Peyer's patch (tissue), 4 donors: Measurements from ENCODE around the gene TRMT10C. TPM values are rescaled to one million over a fixed set of nuclear protein-coding genes. Genes with fewer than 3 reads are reported as not detected.
"Not testable (repeated sequence)": the region's sequence is repeated elsewhere in the genome, so short reads cannot be mapped to it uniquely, and the experiment has no call there.

ENCODE experiments used
- DNase-seq, 3 donors: peaks; one replicate each; pipeline ENCODE4 v3.0.0-alpha.2; 2017 to 2019
- H3K27ac ChIP-seq, 4 donors: fragments of 200-600 bp; sonication (generic); one replicate each; pipeline ENCODE4 v1.5.1; 2016 to 2019
- H3K27me3 ChIP-seq, 2 donors: fragments of 200-600 bp; sonication (generic); one replicate each; pipeline ENCODE4 v1.5.1; 2019
- H3K36me3 ChIP-seq, 3 donors: fragments of 200-600 bp; sonication (generic); one replicate each; pipeline ENCODE4 v1.5.1; 2016 to 2019
- H3K4me1 ChIP-seq, 4 donors: fragments of 200-600 bp; sonication (generic); one replicate each; pipeline ENCODE4 v1.5.1; 2016 to 2019
- H3K4me3 ChIP-seq, 4 donors: fragments of 200-600 bp; sonication (generic); 1 replicate in 3 of 4; 2 replicates in 1 of 4; pipeline ENCODE4 v1.5.1; 2016 to 2019; ENCODE audit warnings: mild to moderate bottlenecking in 1 of 4
- H3K9me3 ChIP-seq, 4 donors: fragments of 200-600 bp; sonication (generic); one replicate each; pipeline ENCODE4 v1.5.1; 2016 to 2019; ENCODE audit warnings: mild to moderate bottlenecking in 1 of 4
- CTCF ChIP-seq, 6 experiments: fragments of 450-650 bp in 4 of 6; fragments of 200-600 bp in 2 of 6; sonication (generic) in 1 of 6; IDR thresholded peaks; one replicate each; pipeline ENCODE4 v1.5.1; 2017 to 2019; ENCODE audit warnings: antibody characterized with exemption in 6 of 6, mild to moderate bottlenecking in 3 of 6, moderate library complexity in 1 of 6
- POLR2A ChIP-seq, 2 donors: fragments of 450-650 bp; IDR thresholded peaks; one replicate each; pipeline ENCODE4 v1.5.1; 2017; ENCODE audit warnings: antibody characterized with exemption in 2 of 2, mild to moderate bottlenecking in 2 of 2, moderate library complexity in 2 of 2
- small RNA-seq, 2 donors: library from RNA; depleted of rRNA; stranded (forward); fragments of <200 nt; gene quantifications; one replicate each; pipeline ENCODE3, GENCODE V24; 2016
- total RNA-seq, 4 donors: library from RNA; depleted of rRNA; stranded (reverse); fragments of >200 nt; gene quantifications; one replicate each; pipeline ENCODE4 v1.1.0, GENCODE V29; 2016

Gene TRMT10C
- total RNA-seq, 4 donors from 2014 or later, result 8.5 to 28.9 (median 13.1) TPM

GRCh38 chr3:101603184-101603583 is 41.5 kb downstream of the TRMT10C start:
- no peak overlapping the region for H3K27ac ChIP-seq
- no peaks in the 10 kb centered on the region for H3K4me1 ChIP-seq
- H3K9me3 ChIP-seq, result no peaks in the 10 kb centered on the region
- DNase-seq, result no peak
- H3K27me3 ChIP-seq, result no peaks in the 10 kb centered on the region
- no peaks in the 10 kb centered on the region for H3K36me3 ChIP-seq
- H3K4me3 ChIP-seq, result no peak overlapping the region
- TF ChIP-seq POLR2A (IDR thresholded peaks at IDR 0.05), result no peak
- TF ChIP-seq CTCF (IDR thresholded peaks at IDR 0.05), result no peak

GRCh38 chr3:101605398-101605797 is 43.7 kb downstream of the TRMT10C start:
- H3K27me3 ChIP-seq, H3K9me3 ChIP-seq, DNase-seq, H3K4me1 ChIP-seq, H3K36me3 ChIP-seq, H3K27ac ChIP-seq, H3K4me3 ChIP-seq: not testable (repeated sequence)

GRCh38 chr3:101611023-101611422 is 49.4 kb downstream of the TRMT10C start:
- Histone ChIP-seq H3K4me3 (no peak overlapping the region), H3K9me3 (no peaks in the 10 kb centered on the region), H3K27ac (no peak overlapping the region), H3K4me1 (no peaks in the 10 kb centered on the region), H3K36me3 (no peaks in the 10 kb centered on the region), H3K27me3 (no peaks in the 10 kb centered on the region)
- no peak for TF ChIP-seq POLR2A (IDR thresholded peaks at IDR 0.05)
- no peak for TF ChIP-seq CTCF (IDR thresholded peaks at IDR 0.05)
- DNase-seq, result no peak

GRCh38 chr3:101613014-101613413 is 51.3 kb downstream of the TRMT10C start:
- not testable (repeated sequence) for H3K27me3 ChIP-seq, H3K4me3 ChIP-seq, H3K4me1 ChIP-seq, H3K36me3 ChIP-seq, H3K27ac ChIP-seq, H3K9me3 ChIP-seq, DNase-seq

GRCh38 chr3:101615525-101615924 is 53.9 kb downstream of the TRMT10C start:
- DNase-seq, result no peak
- Histone ChIP-seq H3K9me3 (no peaks in the 10 kb centered on the region), H3K36me3 (no peaks in the 10 kb centered on the region), H3K4me3 (no peak overlapping the region), H3K27ac (no peak overlapping the region), H3K27me3 (no peaks in the 10 kb centered on the region), H3K4me1 (no peaks in the 10 kb centered on the region)
- TF ChIP-seq POLR2A (IDR thresholded peaks at IDR 0.05) (no peak), CTCF (IDR thresholded peaks at IDR 0.05) (no peak)

Small RNAs within 50 kb of the gene (small RNA-seq; reads per million reads assigned to genes)
- 0 reads per million in 2 donors for gene RNU6-1256P

Other genes starting within 250 kb of the TRMT10C start
- under 1 TPM; 0.27 to 0.83 (median 0.36) TPM for gene IMPG2, start 241.3 kb upstream of the TRMT10C start, total RNA-seq
- gene SENP7, start 48.7 kb upstream of the TRMT10C start, total RNA-seq, result 10 to 100 TPM; 13.5 to 44.6 (median 20.2) TPM
- 100 to 1,000 TPM in 1 of 4 donors, 10 to 100 TPM in 3; 61.9 to 106 (median 69.8) TPM for gene PCNP, start 12.3 kb downstream of the TRMT10C start, total RNA-seq
- 10 to 100 TPM; 15.5 to 25.5 (median 22.9) TPM for gene ZBTB11, start 115.3 kb downstream of the TRMT10C start, total RNA-seq
- 100 to 1,000 TPM; 392 to 657 (median 458) TPM for gene RPL24, start 124.8 kb downstream of the TRMT10C start, total RNA-seq
- 10 to 100 TPM in 1 of 4 donors, 1 to 10 TPM in 3; 3.3 to 18.2 (median 4.7) TPM for gene CEP97, start 162.7 kb downstream of the TRMT10C start, total RNA-seq
- gene NXPE3, start 217.3 kb downstream of the TRMT10C start, total RNA-seq, result 10 to 100 TPM in 1 of 4 donors, 1 to 10 TPM in 3; 1.4 to 62.7 (median 3.2) TPM